Measurements from ENCODE around the gene IGIP. TPM values are rescaled to one million over a fixed set of nuclear protein-coding genes. Genes with fewer than 3 reads are reported as not detected.

IGIP gene
- total RNA-seq, 4 donors from 2014 or later: 2.9 to 12.4 (median 6.5) TPM

GRCh38 chr5:140140435-140140834 is 14.7 kb downstream of the IGIP start:
- intact Hi-C loops (cut with DNase I): no loop called here
- peak overlapping the region in 1 of 4 donors; percentile 40 for H3K27ac ChIP-seq
- TF ChIP-seq, protein P1, sequence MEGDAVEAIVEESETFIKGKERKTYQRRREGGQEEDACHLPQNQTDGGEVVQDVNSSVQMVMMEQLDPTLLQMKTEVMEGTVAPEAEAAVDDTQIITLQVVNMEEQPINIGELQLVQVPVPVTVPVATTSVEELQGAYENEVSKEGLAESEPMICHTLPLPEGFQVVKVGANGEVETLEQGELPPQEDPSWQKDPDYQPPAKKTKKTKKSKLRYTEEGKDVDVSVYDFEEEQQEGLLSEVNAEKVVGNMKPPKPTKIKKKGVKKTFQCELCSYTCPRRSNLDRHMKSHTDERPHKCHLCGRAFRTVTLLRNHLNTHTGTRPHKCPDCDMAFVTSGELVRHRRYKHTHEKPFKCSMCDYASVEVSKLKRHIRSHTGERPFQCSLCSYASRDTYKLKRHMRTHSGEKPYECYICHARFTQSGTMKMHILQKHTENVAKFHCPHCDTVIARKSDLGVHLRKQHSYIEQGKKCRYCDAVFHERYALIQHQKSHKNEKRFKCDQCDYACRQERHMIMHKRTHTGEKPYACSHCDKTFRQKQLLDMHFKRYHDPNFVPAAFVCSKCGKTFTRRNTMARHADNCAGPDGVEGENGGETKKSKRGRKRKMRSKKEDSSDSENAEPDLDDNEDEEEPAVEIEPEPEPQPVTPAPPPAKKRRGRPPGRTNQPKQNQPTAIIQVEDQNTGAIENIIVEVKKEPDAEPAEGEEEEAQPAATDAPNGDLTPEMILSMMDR (IDR thresholded peaks at IDR 0.05): no peak
- TF ChIP-seq POLR2A (IDR thresholded peaks at IDR 0.05): no peak
- H3K9me3 ChIP-seq: no peaks in the 10 kb centered on the region
- H3K4me3 ChIP-seq: no peak overlapping the region
- H3K36me3 ChIP-seq: no peaks in the 10 kb centered on the region
- DNase-seq: no peak
- 81 to 100% methylated on average over 2 to 3 of the region's 3 CpGs for WGBS, 2 donors
- H3K27me3 ChIP-seq: peaks cover 0 to 2% (median 0%) of the 10 kb centered on the region in 4 donors
- peaks cover 5 to 27% (median 25%) of the 10 kb centered on the region in 3 donors for H3K4me1 ChIP-seq

GRCh38 chr5:140141241-140141640 is 15.5 kb downstream of the IGIP start:
- H3K4me1 ChIP-seq: peaks cover 13 to 35% (median 32%) of the 10 kb centered on the region in 3 donors
- H3K4me3 ChIP-seq: no peak overlapping the region
- no peak for DNase-seq
- intact Hi-C loops (cut with DNase I): no loop called here
- peak overlapping the region in 1 of 4 donors; percentile 40 for H3K27ac ChIP-seq
- peaks cover 0 to 10% (median 0%) of the 10 kb centered on the region in 4 donors for H3K27me3 ChIP-seq
- no peaks in the 10 kb centered on the region for H3K9me3 ChIP-seq
- no peak for TF ChIP-seq POLR2A (IDR thresholded peaks at IDR 0.05)
- TF ChIP-seq, protein P1 (IDR thresholded peaks at IDR 0.05): no peak
- H3K36me3 ChIP-seq: no peaks in the 10 kb centered on the region

- Histone ChIP-seq H3K36me3 (no peaks in the 10 kb centered on the region), H3K27ac (no peak overlapping the region), H3K4me3 (no peak overlapping the region), H3K9me3 (no peaks in the 10 kb centered on the region), H3K27me3 (peaks cover 0 to 13% (median 0%) of the 10 kb centered on the region in 4 donors), H3K4me1 (peaks cover 15 to 41% (median 35%) of the 10 kb centered on the region in 3 donors)
- DNase-seq: no peak
- no peak for TF ChIP-seq POLR2A (IDR thresholded peaks at IDR 0.05)
- TF ChIP-seq, protein P1 (IDR thresholded peaks at IDR 0.05): no peak
- intact Hi-C loops (cut with DNase I): no loop called here
- WGBS, 2 donors: 79 to 94% methylated on average over 2 to 4 of the region's 5 CpGs
Observed at GRCh38 chr5:140142246-140142645, 16.5 kb downstream of the IGIP start.

DNA sequence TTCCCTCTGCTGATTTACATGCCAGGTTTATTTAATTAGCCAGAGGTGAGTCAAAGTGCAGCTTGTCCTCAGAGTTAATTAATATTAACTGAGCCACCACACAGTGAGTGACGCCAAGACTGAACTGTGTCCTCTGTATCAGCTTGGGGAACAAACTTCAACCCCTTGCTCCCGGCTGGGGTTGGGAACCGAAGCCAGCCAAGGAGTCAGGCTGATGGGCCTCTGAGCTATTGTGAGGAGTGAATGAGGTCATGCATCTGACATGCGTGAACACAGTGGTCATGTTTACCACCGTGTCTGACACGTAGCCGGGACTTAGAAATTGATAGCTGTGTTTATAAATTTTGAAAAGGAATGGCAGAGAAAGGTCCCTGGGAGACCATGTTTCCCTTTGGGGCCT is 17.1 kb downstream of the IGIP start:
- Histone ChIP-seq H3K9me3 (no peaks in the 10 kb centered on the region), H3K36me3 (no peaks in the 10 kb centered on the region), H3K27ac (no peak overlapping the region), H3K4me3 (no peak overlapping the region), H3K4me1 (peaks cover 15 to 41% (median 35%) of the 10 kb centered on the region in 3 donors), H3K27me3 (peaks cover 0 to 13% (median 0%) of the 10 kb centered on the region in 4 donors)
- TF ChIP-seq, protein P1 (IDR thresholded peaks at IDR 0.05): no peak
- no peak for TF ChIP-seq POLR2A (IDR thresholded peaks at IDR 0.05)
- DNase-seq: no peak
- intact Hi-C loops (cut with DNase I): no loop called here
- whole genome bisulfite sequencing, 2 donors: 83 to 89% methylated on average over 5 to 7 of the region's 7 CpGs

DNA sequence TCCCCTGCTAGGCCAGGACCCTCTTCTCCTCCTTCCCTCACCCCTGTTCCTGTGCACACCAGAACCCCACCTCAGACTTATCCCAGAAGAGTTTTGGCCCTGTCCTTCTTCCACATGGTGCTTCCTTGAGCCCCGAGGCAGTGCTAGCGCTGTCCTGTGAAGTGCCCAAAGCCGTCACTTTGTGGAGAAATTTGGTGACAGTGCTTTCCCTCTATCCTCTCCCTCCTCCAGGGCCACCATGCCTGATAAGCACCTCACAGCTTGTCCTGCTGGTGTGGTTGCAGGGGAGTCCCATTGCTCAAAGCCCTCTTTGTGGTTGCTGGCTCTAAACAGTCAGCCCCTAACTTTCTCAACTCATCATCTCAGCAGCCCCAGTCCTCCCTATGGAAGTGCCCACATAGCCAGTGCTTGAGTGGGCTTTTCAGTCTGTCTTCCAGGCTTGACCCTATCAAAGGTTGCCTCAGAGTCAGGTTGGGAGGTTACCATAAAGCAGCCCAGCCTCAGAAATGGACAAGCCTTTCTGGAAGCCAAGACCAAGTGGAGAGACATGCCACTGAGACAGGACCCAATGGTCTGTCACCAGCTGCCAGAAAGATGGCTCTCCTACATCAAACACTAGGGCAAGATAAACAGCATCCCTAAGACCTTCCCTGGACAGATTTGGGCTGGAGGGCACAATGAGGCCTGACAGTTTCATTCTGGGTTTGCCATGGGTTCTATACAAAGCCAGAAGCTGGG is 18.0 kb downstream of the IGIP start:
- no peaks in the 10 kb centered on the region for H3K36me3 ChIP-seq
- H3K27me3 ChIP-seq: peaks cover 0 to 13% (median 0%) of the 10 kb centered on the region in 4 donors
- H3K9me3 ChIP-seq: no peaks in the 10 kb centered on the region
- intact Hi-C loops (cut with DNase I): no loop called here
- 87 to 91% methylated on average over 3 of the region's 3 CpGs for WGBS, 2 donors
- H3K4me3 ChIP-seq: no peak overlapping the region
- no peak overlapping the region for H3K27ac ChIP-seq
- DNase-seq: no peak
- peaks cover 15 to 41% (median 35%) of the 10 kb centered on the region in 3 donors for H3K4me1 ChIP-seq
- no peak for TF ChIP-seq POLR2A (IDR thresholded peaks at IDR 0.05)
- TF ChIP-seq, protein P1 (IDR thresholded peaks at IDR 0.05): no peak

All from esophagus squamous epithelium (tissue), 5 donors.